Thoracic aorta (tissue), 2 donors: Measurements from ENCODE around the gene SCUBE2. TPM values are rescaled to one million over a fixed set of nuclear protein-coding genes. Genes with fewer than 3 reads are reported as not detected.
"Not testable (repeated sequence)": the region's sequence is repeated elsewhere in the genome, so short reads cannot be mapped to it uniquely, and the experiment has no call there.

Experiments used
- ATAC-seq: fragments of 150-250 bp; one replicate; pipeline ENCODE4 v1.8.0; 2017; ENCODE audit warnings: low read depth; ENCODE audit not compliant: insufficient number of reproducible peaks, low FRiP score
- DNase-seq: peaks from one replicate; pipeline ENCODE4 v3.0.0-alpha.2; 2020; ENCODE audit warnings: low spot score
- H3K27ac ChIP-seq, 2 donors: fragments of 200-600 bp; sonication (generic); 1 replicate in 1 of 2; 2 replicates in 1 of 2; pipeline ENCODE4 v1.5.1; 2016; ENCODE audit warnings: mild to moderate bottlenecking in 2 of 2, moderate library complexity in 2 of 2
- H3K27me3 ChIP-seq: fragments of 200-600 bp; sonication (generic); replicated peaks from 2 replicates; pipeline ENCODE4 v1.6.0; 2016; ENCODE audit warnings: mild to moderate bottlenecking; ENCODE audit not compliant: insufficient read depth
- H3K36me3 ChIP-seq: fragments of 200-600 bp; sonication (generic); one replicate; pipeline ENCODE4 v1.5.1; 2016
- H3K4me1 ChIP-seq, 2 donors: fragments of 200-600 bp; sonication (generic); 1 replicate in 1 of 2; 2 replicates in 1 of 2; pipeline versions ENCODE4 v1.5.1 to v1.6.0; 2016; ENCODE audit warnings: low read depth in 2 of 2, mild to moderate bottlenecking in 1 of 2; ENCODE audit not compliant: control insufficient read depth in 1 of 2
- H3K4me3 ChIP-seq: fragments of 200-600 bp; sonication (generic); 2 replicates; pipeline ENCODE4 v1.5.1; 2016; ENCODE audit warnings: mild to moderate bottlenecking
- H3K9me3 ChIP-seq: fragments of 200-600 bp; sonication (generic); 2 replicates; pipeline ENCODE4 v1.5.1; 2016
- total RNA-seq, 2 donors: library from RNA; depleted of rRNA; stranded (reverse); fragments of >200 nt; gene quantifications; one replicate each; pipeline versions ENCODE4 v1.1.0 to v1.2.3, GENCODE V29; 2016
- TF ChIP-seq, protein P1 (sequence below): fragments of 200-600 bp; sonication (generic); IDR thresholded peaks from one replicate; pipeline ENCODE4 v1.5.1; 2019; ENCODE audit warnings: antibody characterized with exemption

Gene SCUBE2
- total RNA-seq, 2 donors from 2014 or later = 1.2 to 3.9 TPM

DNA sequence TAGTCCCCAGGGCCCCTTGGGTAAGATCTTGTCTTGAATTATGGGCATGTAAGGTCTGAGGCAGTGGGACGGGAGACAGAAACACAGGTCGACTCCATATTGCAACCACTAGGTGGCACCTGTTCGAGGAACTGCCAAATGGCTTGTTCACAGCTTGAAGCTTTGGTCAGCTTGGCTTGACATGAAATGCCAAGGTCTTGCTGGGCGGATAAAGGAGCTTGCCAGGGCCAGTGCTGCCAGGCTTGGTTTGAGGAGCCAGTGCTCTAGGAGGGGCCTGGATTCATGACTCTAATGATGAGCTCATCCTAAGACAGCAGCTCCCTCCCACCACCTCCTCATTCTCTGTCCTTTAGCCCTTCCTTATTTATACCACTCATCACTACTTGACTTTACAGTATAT lies 75.7 kb downstream of the SCUBE2 start:
- H3K27ac ChIP-seq = no peak overlapping the region
- H3K27me3 ChIP-seq = no peaks in the 10 kb centered on the region
- H3K9me3 ChIP-seq = no peaks in the 10 kb centered on the region
- ATAC-seq = peak; percentile 57
- H3K4me3 ChIP-seq = no peak overlapping the region
- no peaks in the 10 kb centered on the region for H3K36me3 ChIP-seq
- no peak for DNase-seq
- H3K4me1 ChIP-seq = peaks cover 0 to under 1% of the 10 kb centered on the region in 2 donors
- TF ChIP-seq, protein P1, sequence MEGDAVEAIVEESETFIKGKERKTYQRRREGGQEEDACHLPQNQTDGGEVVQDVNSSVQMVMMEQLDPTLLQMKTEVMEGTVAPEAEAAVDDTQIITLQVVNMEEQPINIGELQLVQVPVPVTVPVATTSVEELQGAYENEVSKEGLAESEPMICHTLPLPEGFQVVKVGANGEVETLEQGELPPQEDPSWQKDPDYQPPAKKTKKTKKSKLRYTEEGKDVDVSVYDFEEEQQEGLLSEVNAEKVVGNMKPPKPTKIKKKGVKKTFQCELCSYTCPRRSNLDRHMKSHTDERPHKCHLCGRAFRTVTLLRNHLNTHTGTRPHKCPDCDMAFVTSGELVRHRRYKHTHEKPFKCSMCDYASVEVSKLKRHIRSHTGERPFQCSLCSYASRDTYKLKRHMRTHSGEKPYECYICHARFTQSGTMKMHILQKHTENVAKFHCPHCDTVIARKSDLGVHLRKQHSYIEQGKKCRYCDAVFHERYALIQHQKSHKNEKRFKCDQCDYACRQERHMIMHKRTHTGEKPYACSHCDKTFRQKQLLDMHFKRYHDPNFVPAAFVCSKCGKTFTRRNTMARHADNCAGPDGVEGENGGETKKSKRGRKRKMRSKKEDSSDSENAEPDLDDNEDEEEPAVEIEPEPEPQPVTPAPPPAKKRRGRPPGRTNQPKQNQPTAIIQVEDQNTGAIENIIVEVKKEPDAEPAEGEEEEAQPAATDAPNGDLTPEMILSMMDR = peak; percentile 65

DNA sequence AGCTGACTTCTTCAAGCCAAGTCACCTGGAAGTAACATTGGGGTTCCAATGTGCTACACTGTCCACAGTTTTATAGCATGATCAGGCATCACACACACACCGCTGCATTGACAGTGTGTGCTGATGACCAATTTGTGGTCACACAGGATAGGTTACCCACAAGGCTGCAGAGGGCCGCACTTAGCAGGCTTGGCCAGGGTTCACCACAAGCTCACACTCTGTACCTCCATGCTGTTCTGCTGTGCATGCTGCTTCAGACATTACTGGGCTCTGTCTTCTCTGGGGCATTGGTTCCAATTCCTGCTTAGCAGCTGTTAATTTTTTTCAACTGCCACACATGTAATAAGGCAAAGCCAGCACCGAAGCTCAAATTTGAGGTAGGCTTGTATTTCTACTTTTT lies 76.6 kb downstream of the SCUBE2 start:
- no peaks in the 10 kb centered on the region for H3K27me3 ChIP-seq
- no peak overlapping the region for H3K4me3 ChIP-seq
- ATAC-seq (no peak), DNase-seq (no peak)
- H3K4me1 ChIP-seq = no peaks in the 10 kb centered on the region
- H3K27ac ChIP-seq = no peak overlapping the region
- TF ChIP-seq, protein P1 = no peak
- H3K36me3 ChIP-seq = no peaks in the 10 kb centered on the region
- no peaks in the 10 kb centered on the region for H3K9me3 ChIP-seq

DNA sequence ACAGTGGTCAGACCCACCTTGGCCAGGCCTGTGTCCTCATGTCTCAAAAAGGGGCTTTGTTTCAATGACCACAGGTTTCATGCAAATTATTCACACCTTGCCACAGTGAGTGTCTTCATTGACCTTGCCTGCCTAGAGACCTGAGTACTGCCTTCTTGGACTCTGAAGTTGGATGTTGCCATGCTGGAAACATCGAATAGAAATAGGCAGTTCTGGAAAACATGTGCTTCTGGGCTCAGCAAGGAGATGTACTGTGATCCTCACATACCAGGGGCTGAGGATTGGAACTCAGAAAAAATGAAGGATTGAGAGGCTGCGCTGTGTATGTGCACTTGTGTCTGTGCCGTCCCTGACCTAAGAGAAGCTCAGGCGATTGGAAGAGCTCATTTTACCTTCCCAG lies 78.0 kb downstream of the SCUBE2 start:
- H3K9me3 ChIP-seq = no peaks in the 10 kb centered on the region
- DNase-seq (no peak), ATAC-seq (no peak)
- no peak overlapping the region for H3K4me3 ChIP-seq
- peaks cover 0 to under 1% of the 10 kb centered on the region in 2 donors for H3K4me1 ChIP-seq
- no peaks in the 10 kb centered on the region for H3K27me3 ChIP-seq
- H3K27ac ChIP-seq = no peak overlapping the region
- H3K36me3 ChIP-seq = no peaks in the 10 kb centered on the region
- TF ChIP-seq, protein P1 = no peak

DNA sequence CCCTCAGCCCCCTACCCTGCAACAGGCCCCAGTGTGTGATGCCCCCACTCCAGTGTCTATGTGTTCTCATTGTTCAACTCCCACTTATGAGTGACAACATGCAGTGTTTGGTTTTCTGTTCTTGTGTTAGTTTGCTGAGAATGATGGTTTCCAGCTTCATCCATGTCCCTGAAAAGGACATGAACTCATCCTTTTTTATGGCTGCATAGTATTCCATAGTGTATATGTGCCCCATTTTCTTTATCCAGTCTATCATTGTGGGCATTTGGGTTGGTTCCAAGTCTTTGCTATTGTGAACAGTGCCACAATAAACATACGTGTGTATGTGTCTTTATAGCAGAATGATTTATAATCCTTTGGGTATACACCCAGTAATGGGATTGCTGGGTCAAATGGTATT lies 81.9 kb downstream of the SCUBE2 start:
- not testable (repeated sequence) for H3K9me3 ChIP-seq, H3K4me3 ChIP-seq, ATAC-seq, H3K27ac ChIP-seq, H3K4me1 ChIP-seq, H3K27me3 ChIP-seq, DNase-seq, H3K36me3 ChIP-seq

DNA sequence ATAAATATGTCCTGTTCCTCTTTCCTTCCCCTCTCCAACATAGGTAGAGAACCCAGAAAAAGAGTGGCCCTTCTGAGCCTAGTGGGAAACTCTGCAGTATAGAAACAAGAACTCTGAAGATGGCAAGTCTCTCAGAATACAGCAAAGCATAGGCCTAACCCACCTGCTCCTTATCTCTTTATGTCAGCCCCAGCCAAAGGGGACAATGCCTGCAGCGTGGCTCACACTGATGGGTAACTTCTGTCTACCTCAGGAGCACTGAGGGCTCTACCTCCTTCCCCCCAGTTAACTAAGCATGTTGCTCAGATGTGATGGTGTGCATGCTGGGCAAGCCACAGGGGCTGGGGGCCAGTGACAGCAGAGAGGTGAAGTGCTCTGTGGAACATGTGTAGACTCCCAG lies 82.7 kb downstream of the SCUBE2 start:
- no peaks in the 10 kb centered on the region for H3K27me3 ChIP-seq
- H3K9me3 ChIP-seq = no peaks in the 10 kb centered on the region
- ATAC-seq (no peak), DNase-seq (no peak)
- TF ChIP-seq, protein P1 = no peak
- H3K36me3 ChIP-seq = no peaks in the 10 kb centered on the region
- peaks cover 0 to 17% of the 10 kb centered on the region in 2 donors for H3K4me1 ChIP-seq
- no peak overlapping the region for H3K4me3 ChIP-seq
- no peak overlapping the region for H3K27ac ChIP-seq

DNA sequence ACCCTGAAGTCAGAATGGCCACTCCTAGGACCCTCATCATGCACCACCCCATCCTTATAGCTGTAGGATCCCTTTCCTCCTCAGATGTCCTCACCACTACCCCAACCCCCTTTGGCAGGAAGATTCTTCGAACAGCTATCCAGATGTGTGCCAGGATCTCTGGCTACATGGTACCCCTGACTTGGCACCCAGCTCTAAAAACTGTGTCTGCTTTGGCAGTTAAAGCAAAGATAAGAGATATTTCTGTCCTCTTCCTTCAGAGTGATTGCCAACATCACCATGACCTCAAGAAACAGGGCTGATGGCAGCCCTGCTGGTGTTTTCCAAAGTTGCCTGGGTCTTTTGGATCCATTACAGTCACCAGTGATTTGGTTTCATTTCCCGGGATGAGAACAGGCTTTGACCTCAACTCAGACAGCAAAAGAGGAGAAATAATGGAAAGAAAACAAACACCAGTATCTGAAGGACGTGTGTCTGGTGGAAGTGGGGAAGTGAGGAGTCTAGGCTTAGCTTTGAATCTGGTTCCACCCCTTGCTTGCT lies 83.3 kb downstream of the SCUBE2 start:
- H3K4me3 ChIP-seq = no peak overlapping the region
- no peaks in the 10 kb centered on the region for H3K36me3 ChIP-seq
- H3K9me3 ChIP-seq = no peaks in the 10 kb centered on the region
- no peaks in the 10 kb centered on the region for H3K27me3 ChIP-seq
- H3K4me1 ChIP-seq = peaks cover 2 to 23% of the 10 kb centered on the region in 2 donors
- TF ChIP-seq, protein P1 = no peak
- no peak for DNase-seq
- no peak overlapping the region for H3K27ac ChIP-seq
- ATAC-seq = no peak
